HCT116 (cell line): ENCODE measurements around the gene ITGAL. TPM values are rescaled to one million over a fixed set of nuclear protein-coding genes. Genes with fewer than 3 reads are reported as not detected.

Source experiments
- ATAC-seq: fragments of 200-7000 bp; cut with Tn5 transposase; 2 replicates; pipeline ENCODE4 v1.9.1; 2020; ENCODE audit warnings: mild to moderate bottlenecking, moderate library complexity
- BruUV-seq: library from RNA; stranded (reverse); fragments of 400-500 nt; replicated peaks from 2 replicates; lab custom pipeline; 2021; lab: Mats Ljungman, UMichigan
- CTCF ChIA-PET: fragments of 300-600 bp; sonication (Branson Sonifier 250); formaldehyde crosslinking; loops from one replicate; lab custom pipeline; 2021; ENCODE audit warnings: antibody characterized with exemption; lab: Charles Lee
- POLR2A ChIA-PET: fragments of 300-600, 350-600 bp; sonication (Branson Sonifier 250); formaldehyde crosslinking; loops from one replicate; lab custom pipeline; 2021; ENCODE audit warnings: antibody characterized with exemption; lab: Charles Lee
- RAD21 ChIA-PET, 2 experiments: fragments of 300-600 bp; sonication (Branson Sonifier 250); formaldehyde crosslinking; loops; one replicate each; lab custom pipeline; 2023; ENCODE audit warnings: low total read pairs in 2 of 2; ENCODE audit not compliant: uncharacterized antibody in 2 of 2, unreplicated experiment in 2 of 2, low non-redundant PET in 1 of 2; lab: Charles Lee
- DNase-seq: peaks from one replicate; pipeline ENCODE4 v3.0.0-alpha.2; 2010; ENCODE audit warnings: low read depth, low spot score
- H2AFZ ChIP-seq: fragments of 200-600 bp; shearing (Covaris generic), sonication (generic); 2 replicates; pipeline ENCODE4 v1.6.1; 2017; ENCODE audit warnings: low read depth, mixed run types, mixed read lengths, antibody characterized with exemption, low read length; ENCODE audit not compliant: poor library complexity, severe bottlenecking
- H3K27ac ChIP-seq: 2 replicates; pipeline ENCODE4 v1.5.1; 2012; ENCODE audit warnings: low read depth, low read length
- H3K27me3 ChIP-seq: fragments of 200-600 bp; sonication (generic); 2 replicates; pipeline ENCODE4 v1.6.1; 2016; ENCODE audit warnings: mixed run types, low read length, mixed read lengths; ENCODE audit not compliant: insufficient read depth
- H3K36me3 ChIP-seq, 2 experiments: fragments of 200-500 bp in 1 of 2; fragments of 200-600 bp in 1 of 2; sonication (Bioruptor generic) in 1 of 2; sonication (generic) in 1 of 2; 2 replicates each; pipeline versions ENCODE4 v1.5.1 to v1.6.1; 2014 to 2016; ENCODE audit warnings: low read length in 2 of 2, inconsistent platforms in 1 of 2, mixed read lengths in 1 of 2, mixed run types in 1 of 2; ENCODE audit not compliant: insufficient read depth in 2 of 2, control insufficient read depth in 1 of 2
- H3K4me1 ChIP-seq, 2 experiments: fragments of 200-600 bp in 1 of 2; sonication (generic) in 1 of 2; 2 replicates each; pipeline versions ENCODE4 v1.5.1 to v1.6.1; 2012 to 2017; ENCODE audit warnings: low read length in 2 of 2, inconsistent platforms in 1 of 2, mild to moderate bottlenecking in 1 of 2, mixed read lengths in 1 of 2, mixed run types in 1 of 2, moderate library complexity in 1 of 2; ENCODE audit not compliant: insufficient read depth in 2 of 2, control insufficient read depth in 1 of 2
- H3K4me2 ChIP-seq: fragments of 200-600 bp; sonication (generic); 2 replicates; pipeline ENCODE4 v1.6.1; 2017; ENCODE audit warnings: mixed run types, low read length, mixed read lengths
- H3K4me3 ChIP-seq, 2 experiments: fragments of 200-600 bp in 1 of 2; sonication (generic) in 1 of 2; replicated peaks in 1 of 2; 2 replicates each; pipeline ENCODE4 v1.5.1; 2011 to 2016; ENCODE audit warnings: low read length in 2 of 2, control low read depth in 1 of 2, low read depth in 1 of 2, mild to moderate bottlenecking in 1 of 2, mixed read lengths in 1 of 2, mixed run types in 1 of 2
- H3K79me2 ChIP-seq: fragments of 200-600 bp; sonication (generic); 2 replicates; pipeline ENCODE4 v1.6.1; 2017; ENCODE audit warnings: mild to moderate bottlenecking, mixed run types, low read length, moderate library complexity, mixed read lengths; ENCODE audit not compliant: insufficient read depth
- H3K9ac ChIP-seq: fragments of 200-600 bp; sonication (generic); 2 replicates; pipeline ENCODE4 v1.6.1; 2016; ENCODE audit warnings: low read length, mixed read lengths
- H3K9me2 ChIP-seq: fragments of 200-600 bp; sonication (generic), shearing (Covaris generic); 2 replicates; pipeline ENCODE4 v1.6.1; 2017; ENCODE audit warnings: mixed run types, mild to moderate bottlenecking, moderate library complexity; ENCODE audit not compliant: insufficient read depth
- H3K9me3 ChIP-seq, 2 experiments: fragments of 200-500 bp in 1 of 2; fragments of 200-600 bp in 1 of 2; sonication (Bioruptor generic) in 1 of 2; sonication (generic) in 1 of 2; 2 replicates each; pipeline ENCODE4 v1.6.1; 2014 to 2017; ENCODE audit warnings: low read length in 2 of 2, mixed read lengths in 2 of 2, inconsistent platforms in 1 of 2, low read depth in 1 of 2, mild to moderate bottlenecking in 1 of 2, mixed run types in 1 of 2, moderate library complexity in 1 of 2; ENCODE audit not compliant: control insufficient read depth in 1 of 2, insufficient read depth in 1 of 2
- H4K20me1 ChIP-seq: fragments of 200-600 bp; sonication (generic), shearing (Covaris generic); 2 replicates; pipeline ENCODE4 v1.6.1; 2017; ENCODE audit warnings: mixed run types, mild to moderate bottlenecking, moderate library complexity; ENCODE audit not compliant: insufficient read depth
- CEBPB ChIP-seq: IDR thresholded peaks from 2 replicates; pipeline ENCODE4 v1.6.1; 2012; ENCODE audit warnings: low read depth
- SP1 ChIP-seq: IDR thresholded peaks from 2 replicates; pipeline ENCODE4 v1.6.1; 2012; ENCODE audit warnings: low read depth
- YY1 ChIP-seq: IDR thresholded peaks from 2 replicates; pipeline ENCODE4 v1.6.1; 2011; ENCODE audit warnings: low read length, low read depth, moderate library complexity, mild to moderate bottlenecking; ENCODE audit not compliant: insufficient replicate concordance; ENCODE audit errors: extremely low read depth
- ZFX ChIP-seq: fragments of 450-650 bp; IDR thresholded peaks from 2 replicates; pipeline ENCODE4 v1.6.1; 2017
- intact Hi-C: fragments of 100-400 bp; cut with micrococcal nuclease; formaldehyde crosslinking; loops from 2 replicates; pipeline ENCODE4 v1.10.0; 2022
- total RNA-seq: library from RNA; stranded (reverse); gene quantifications from one replicate; pipeline ENCODE4 v1.2.1, GENCODE V29; 2021; ENCODE audit not compliant: unreplicated experiment

Gene ITGAL
- total RNA-seq, 1 experiment from 2014 or later: 1.4 TPM

DNA sequence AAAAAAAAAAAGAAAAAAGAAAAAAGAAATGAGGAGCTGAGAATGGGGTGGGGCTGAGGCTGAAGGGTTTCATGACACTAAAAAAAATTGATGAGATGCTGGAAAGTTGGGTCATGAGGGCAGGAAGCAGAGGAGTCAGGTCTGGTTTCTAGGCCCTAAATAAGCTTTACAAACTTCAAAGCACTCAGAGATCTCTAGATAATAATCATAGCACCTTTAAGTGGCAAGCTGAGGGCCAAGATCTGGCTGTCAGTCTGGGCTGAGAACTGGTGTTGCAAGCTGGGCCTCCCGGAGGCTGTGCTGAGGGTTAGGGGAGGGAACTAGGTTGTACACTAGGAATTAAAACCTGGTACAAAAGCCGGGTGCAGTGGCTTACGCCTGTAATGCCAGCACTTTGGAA, 79.2 kb downstream of the ITGAL start:
- no peak overlapping the region for H3K27ac ChIP-seq
- no peak overlapping the region for H3K9ac ChIP-seq
- CTCF ChIA-PET: no interaction called here
- H3K4me1 ChIP-seq: peaks cover 6 to 13% of the 10 kb centered on the region in 2 experiments
- no peak for DNase-seq
- ATAC-seq: no peak
- BruUV-seq: no TSS peak
- peaks cover 4% of the 10 kb centered on the region in 2 experiments; a peak in 2 of 4 replicates for H3K36me3 ChIP-seq
- no peaks in the 10 kb centered on the region for H3K27me3 ChIP-seq
- H3K4me2 ChIP-seq: no peak overlapping the region
- TF ChIP-seq ZFX: no peak
- peaks cover 6% of the 10 kb centered on the region; the same call in 1 of the 2 replicates for H3K79me2 ChIP-seq
- POLR2A ChIA-PET: no interaction called here
- H3K9me3 ChIP-seq: no peaks in the 10 kb centered on the region
- no peaks in the 10 kb centered on the region for H3K9me2 ChIP-seq
- intact Hi-C loops: no loop called here
- no peaks in the 10 kb centered on the region for H4K20me1 ChIP-seq
- no peak overlapping the region for H3K4me3 ChIP-seq
- no peak overlapping the region for H2AFZ ChIP-seq
- RAD21 ChIA-PET: interaction anchor here in 1 of 2 experiments (0.7 kb wide), 1 partner anchor 46 kb away, joined by 3 read pairs; no protein-coding TSS in a partner anchor

DNA sequence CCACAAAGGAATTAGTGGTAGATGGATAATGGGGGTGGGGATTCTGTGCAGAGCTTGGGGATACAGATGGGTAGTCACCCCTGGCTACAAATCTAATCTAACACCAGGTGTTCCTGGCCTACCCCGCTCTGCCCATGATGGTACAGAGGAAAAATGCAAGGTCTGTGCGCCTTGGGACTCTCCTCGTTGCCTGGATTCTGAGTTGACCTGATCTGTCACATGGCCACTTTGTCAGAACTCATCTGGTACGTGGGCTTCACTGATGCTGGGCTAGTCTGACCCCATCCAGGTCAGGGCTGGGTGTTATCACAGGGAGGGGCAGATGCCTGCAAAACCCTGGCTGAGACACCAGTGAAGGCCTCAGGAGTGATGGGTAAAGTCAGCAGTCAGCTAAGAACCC, 80.4 kb downstream of the ITGAL start:
- no peaks in the 10 kb centered on the region for H3K9me2 ChIP-seq
- no peak overlapping the region for H3K9ac ChIP-seq
- H3K36me3 ChIP-seq: peaks cover 4% of the 10 kb centered on the region in 2 experiments; a peak in 2 of 4 replicates
- H2AFZ ChIP-seq: no peak overlapping the region
- ChIA-PET POLR2A (no interaction called here), CTCF (no interaction called here), RAD21 (no interaction called here)
- H3K27ac ChIP-seq: no peak overlapping the region; the same call in 1 of the 2 replicates
- peaks cover 14% of the 10 kb centered on the region; the same call in 1 of the 2 replicates for H3K79me2 ChIP-seq
- TF ChIP-seq CEBPB (no peak), YY1 (no peak), SP1 (no peak)
- ATAC-seq (no peak), DNase-seq (no peak)
- H3K9me3 ChIP-seq: no peaks in the 10 kb centered on the region
- intact Hi-C loops: no loop called here
- no TSS peak for BruUV-seq
- no peaks in the 10 kb centered on the region for H4K20me1 ChIP-seq
- no peak overlapping the region for H3K4me3 ChIP-seq
- peaks cover 6 to 19% of the 10 kb centered on the region in 2 experiments for H3K4me1 ChIP-seq
- H3K4me2 ChIP-seq: no peak overlapping the region
- no peaks in the 10 kb centered on the region for H3K27me3 ChIP-seq
